Measurements from ENCODE around the gene ELL. TPM values are rescaled to one million over a fixed set of nuclear protein-coding genes. Genes with fewer than 3 reads are reported as not detected.

ELL gene
- total and polyA plus RNA-seq, 9 of the 15 experiments (the other 6 are each of a cell fraction or from before 2014, with no cell fraction given), result 0.24 to 22.5 (median 4.1) TPM

GRCh38 chr19:18417250-18418028, 104.4 kb downstream of the ELL start (continued):
- TF ChIP-seq ZMIZ1 (IDR thresholded peaks at IDR 0.05; ENCODE audit: low read depth in 2 of 2, low read length in 2 of 2), result no peak
- TF ChIP-seq ZNF12 (CRISPR knock-in tag; IDR thresholded peaks at IDR 0.05), result no peak
- no peak for TF ChIP-seq STAT6 (CRISPR knock-in tag; IDR thresholded peaks at IDR 0.05)
- TF ChIP-seq ZNF76 (CRISPR knock-in tag; IDR thresholded peaks at IDR 0.05; ENCODE audit: borderline replicate concordance), result 0 out of 2 replicates have a peak, but pooled peaks have one; percentile 68
- TF ChIP-seq HBP1 (CRISPR knock-in tag; IDR thresholded peaks at IDR 0.05), result no peak
- no peak for TF ChIP-seq DIDO1 (tag; IDR thresholded peaks at IDR 0.05; ENCODE audit: low read depth)
- TF ChIP-seq RFX5 (IDR thresholded peaks at IDR 0.05; ENCODE audit: low read depth, low read length), result no peak
- TF ChIP-seq KHSRP (IDR thresholded peaks at IDR 0.05), result no peak
- no peak for TF ChIP-seq SFPQ (IDR thresholded peaks at IDR 0.05; ENCODE audit: low read depth, low read length)
- no peak for TF ChIP-seq HOMEZ (CRISPR knock-in tag; IDR thresholded peaks at IDR 0.05)
- no peak for TF ChIP-seq HNRNPK (IDR thresholded peaks at IDR 0.05; ENCODE audit: low read depth, low read length, poor library complexity, severe bottlenecking)
- TF ChIP-seq CAMTA2 (CRISPR knock-in tag; conservative IDR thresholded peaks at IDR 0.05), result no peak
- no peak for TF ChIP-seq NR2F6 (CRISPR knock-in tag; IDR thresholded peaks at IDR 0.05)
- 0 out of 2 replicates have a peak, but pooled peaks have one; percentile 15 for TF ChIP-seq TOE1 (IDR thresholded peaks at IDR 0.05; ENCODE audit: borderline replicate concordance)
- TF ChIP-seq TOE1 (CRISPR knock-in tag; IDR thresholded peaks at IDR 0.05; ENCODE audit: borderline replicate concordance, low read depth), result no peak
